IMR-90 (cell line): ENCODE results near the gene PTP4A2.

Experiments
- BHLHE40 ChIP-seq: fragments of 150-350 bp; IDR thresholded peaks from 2 replicates; pipeline ENCODE4 v1.6.1; 2016; ENCODE audit warnings: mild to moderate bottlenecking, low read depth, low read length
- CTCF ChIP-seq: conservative IDR thresholded peaks from 2 replicates; pipeline ENCODE4 v1.5.1; 2012; ENCODE audit warnings: mild to moderate bottlenecking, low read depth, low read length, improper control_type of control experiment
- MAFK ChIP-seq: IDR thresholded peaks from 2 replicates; pipeline ENCODE4 v1.6.1; 2012; ENCODE audit warnings: low read depth, low read length, improper control_type of control experiment
- POLR2A ChIP-seq: IDR thresholded peaks from 2 replicates; pipeline ENCODE4 v1.6.1; 2012; ENCODE audit warnings: mild to moderate bottlenecking, low read depth, low read length
- RCOR1 ChIP-seq: IDR thresholded peaks from 2 replicates; pipeline ENCODE4 v1.6.1; 2012; ENCODE audit warnings: mild to moderate bottlenecking, low read length, improper control_type of control experiment; ENCODE audit not compliant: insufficient replicate concordance
- RFX5 ChIP-seq: IDR thresholded peaks from 2 replicates; pipeline ENCODE4 v1.8.0; 2012; ENCODE audit warnings: low read depth, mild to moderate bottlenecking, low read length, moderate library complexity

GRCh38 chr1:31857863-31858262 is 80.3 kb downstream of the PTP4A2 start:
- no peak for TF ChIP-seq RFX5
- TF ChIP-seq CTCF: no peak
- no peak for TF ChIP-seq MAFK
- no peak for TF ChIP-seq RCOR1
- no peak for TF ChIP-seq POLR2A
- TF ChIP-seq BHLHE40: no peak
